GM18517 (cell line): ENCODE measurements around the gene TBC1D22A.
A peak's percentile ranks its signal among the peaks of the same experiment; 100 is the strongest.
"Not testable (repeated sequence)": the region's sequence is repeated elsewhere in the genome, so short reads cannot be mapped to it uniquely, and the experiment has no call there.

Experiments used
- ATAC-seq: cut with Tn5 transposase; IDR thresholded peaks from one replicate; pipeline ENCODE4 v1.9.1; 2021; ENCODE audit warnings: mild to moderate bottlenecking, moderate library complexity; ENCODE audit not compliant: unreplicated experiment

The TBC1D22A gene

GRCh38 chr22:46762238-46763050, at the start of gene TBC1D22A:
TBC1D22A (plus strand) TSS chr22:46762650; CDS start chr22:46762787, 137 bp downstream.
- peak; percentile 55 for ATAC-seq

- ATAC-seq = no peak
These were observed 47.9 kb upstream of the TBC1D22A start for GRCh38 chr22:46714550-46714949.

- ATAC-seq = no peak
These were observed 42.5 kb upstream of the TBC1D22A start for GRCh38 chr22:46719921-46720320.

GRCh38 chr22:46721501-46722085, 40.9 kb upstream of the TBC1D22A start:
- ATAC-seq = no peak

- ATAC-seq = no peak
These were observed 38.6 kb upstream of the TBC1D22A start for GRCh38 chr22:46723882-46724281.

GRCh38 chr22:46725096-46725495, 37.4 kb upstream of the TBC1D22A start:
- ATAC-seq = no peak

- ATAC-seq = no peak
These were observed 36.1 kb upstream of the TBC1D22A start for GRCh38 chr22:46726066-46726985.

GRCh38 chr22:46726986-46727317, 35.5 kb upstream of the TBC1D22A start:
- ATAC-seq = no peak

GRCh38 chr22:46727813-46728364, 34.6 kb upstream of the TBC1D22A start:
- ATAC-seq = no peak

- no peak for ATAC-seq
These were observed 34.0 kb upstream of the TBC1D22A start for GRCh38 chr22:46728470-46728869.

- no peak for ATAC-seq
These were observed 31.7 kb upstream of the TBC1D22A start for GRCh38 chr22:46730568-46731245.

- no peak for ATAC-seq
These were observed 31.0 kb upstream of the TBC1D22A start for GRCh38 chr22:46731246-46732040.

- ATAC-seq = no peak
These were observed 30.4 kb upstream of the TBC1D22A start for GRCh38 chr22:46732041-46732379.

GRCh38 chr22:46732513-46732912, 29.9 kb upstream of the TBC1D22A start:
- ATAC-seq = no peak

- ATAC-seq = not testable (repeated sequence)
These were observed 28.2 kb upstream of the TBC1D22A start for GRCh38 chr22:46734213-46734722.

- ATAC-seq = no peak
These were observed 27.5 kb upstream of the TBC1D22A start for GRCh38 chr22:46734830-46735453.

GRCh38 chr22:46735747-46736608, 26.5 kb upstream of the TBC1D22A start:
- ATAC-seq = no peak

GRCh38 chr22:46736705-46737104, 25.7 kb upstream of the TBC1D22A start:
- ATAC-seq = no peak
